GM12892 (cell line): ENCODE data around the gene RPS6KA2.
"Not testable (repeated sequence)": the region's sequence is repeated elsewhere in the genome, so short reads cannot be mapped to it uniquely, and the experiment has no call there.

Experiments
- DNase-seq: peaks from one replicate; pipeline ENCODE4 v3.0.0; 2011; ENCODE audit not compliant: insufficient read length
- FAIRE-seq: peaks from 2 replicates; lab custom pipeline; 2011; peaks lifted over from hg19 to GRCh38; lab: Jason Lieb, UNC
- POLR2A ChIP-seq: IDR thresholded peaks from 2 replicates; pipeline ENCODE4 v1.6.1; 2011; ENCODE audit warnings: low read depth, low read length, control low read depth
- POLR2AphosphoS5 ChIP-seq: IDR thresholded peaks from 2 replicates; pipeline ENCODE4 v1.6.1; 2011; ENCODE audit warnings: low read depth, low read length, control low read depth
- TAF1 ChIP-seq: IDR thresholded peaks from 2 replicates; pipeline ENCODE4 v1.6.1; 2011; ENCODE audit warnings: low read depth, mild to moderate bottlenecking, control low read depth, low read length, borderline replicate concordance

Gene RPS6KA2

GRCh38 chr6:166406197-166406596, 220.9 kb downstream of the RPS6KA2 start:
- DNase-seq, result no peak
- TF ChIP-seq POLR2A, result no peak
- TF ChIP-seq TAF1, result no peak
- TF ChIP-seq POLR2AphosphoS5, result no peak
- FAIRE-seq, result no peak

- FAIRE-seq (no peak), DNase-seq (no peak)
- TF ChIP-seq POLR2A, result no peak
- TF ChIP-seq TAF1, result no peak
- TF ChIP-seq POLR2AphosphoS5, result no peak
Measured at GRCh38 chr6:166405386-166405785, 221.7 kb downstream of the RPS6KA2 start.

GRCh38 chr6:166402582-166403277, 224.3 kb downstream of the RPS6KA2 start:
- DNase-seq (no peak), FAIRE-seq (no peak)

GRCh38 chr6:166400649-166401250, 226.3 kb downstream of the RPS6KA2 start:
- peak; percentile 93 for FAIRE-seq
- DNase-seq, result not testable (repeated sequence)

More at GRCh38 chr6:166402582-166403277, 224.3 kb downstream of the RPS6KA2 start:
- TF ChIP-seq POLR2AphosphoS5, result no peak

- no peak for DNase-seq
- no peak for FAIRE-seq
- TF ChIP-seq POLR2AphosphoS5 (no peak), POLR2A (no peak), TAF1 (no peak)
Measured at GRCh38 chr6:166400181-166400580, 226.9 kb downstream of the RPS6KA2 start.

GRCh38 chr6:166398348-166398747, 228.7 kb downstream of the RPS6KA2 start:
- FAIRE-seq (no peak), DNase-seq (no peak)
- TF ChIP-seq POLR2AphosphoS5, result no peak
- no peak for TF ChIP-seq POLR2A
- TF ChIP-seq TAF1, result no peak

- FAIRE-seq (no peak), DNase-seq (no peak)
- TF ChIP-seq POLR2AphosphoS5, result no peak
- TF ChIP-seq POLR2A, result no peak
- no peak for TF ChIP-seq TAF1
Measured at GRCh38 chr6:166397849-166398248, 229.2 kb downstream of the RPS6KA2 start.

- TF ChIP-seq POLR2AphosphoS5 (no peak), POLR2A (no peak), TAF1 (no peak)
- DNase-seq, result no peak
- no peak for FAIRE-seq
Measured at GRCh38 chr6:166395778-166396177, 231.3 kb downstream of the RPS6KA2 start.

- TF ChIP-seq TAF1, result no peak
- no peak for TF ChIP-seq POLR2AphosphoS5
- no peak for TF ChIP-seq POLR2A
- DNase-seq (no peak), FAIRE-seq (no peak)
Measured at GRCh38 chr6:166395351-166395750, 231.7 kb downstream of the RPS6KA2 start.

GRCh38 chr6:166394036-166394892, 232.8 kb downstream of the RPS6KA2 start:
- DNase-seq (no peak), FAIRE-seq (no peak)
- no peak for TF ChIP-seq TAF1

- TF ChIP-seq TAF1, result no peak
- TF ChIP-seq POLR2A, result no peak
- TF ChIP-seq POLR2AphosphoS5, result no peak
- DNase-seq, result no peak
- no peak for FAIRE-seq
Measured at GRCh38 chr6:166393535-166393823, 233.6 kb downstream of the RPS6KA2 start.

GRCh38 chr6:166392755-166393534, 234.1 kb downstream of the RPS6KA2 start:
- not testable (repeated sequence) for DNase-seq, FAIRE-seq
